ENCODE measurements around the gene SLC39A1. TPM values are rescaled to one million over a fixed set of nuclear protein-coding genes. Genes with fewer than 3 reads are reported as not detected.

SLC39A1 gene
- total and polyA plus RNA-seq, 2 experiments from 2014 or later, result 87.3 to 220 TPM

DNA sequence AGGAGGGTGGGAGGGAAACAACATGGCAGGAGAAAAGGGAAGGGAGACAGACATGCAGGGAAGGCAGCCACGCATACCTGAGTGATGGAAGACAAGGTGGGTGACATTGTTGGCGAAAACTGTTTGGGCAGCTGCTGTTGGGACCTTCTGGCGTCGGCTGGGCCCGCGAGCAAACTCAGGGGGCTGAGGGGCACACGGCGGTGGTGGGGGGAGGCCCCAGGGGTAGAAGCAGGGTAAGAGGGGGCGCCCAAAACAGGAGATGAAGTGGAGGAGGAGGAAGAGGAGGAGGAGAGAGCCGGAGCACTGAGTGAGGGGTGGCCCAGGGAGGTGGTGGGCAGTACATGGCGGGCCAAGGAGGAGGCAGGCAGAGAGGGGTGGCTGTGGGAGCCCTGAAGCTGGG lies 12.2 kb downstream of the SLC39A1 start:
- no peak overlapping the region for H3K27ac ChIP-seq (ENCODE audit: low read depth)
- Mint-ChIP-seq H3K27me3 (ENCODE audit: insufficient read depth, low read depth, poor library complexity) (peaks cover 14% of the 10 kb centered on the region), H3K9me3 (no peaks in the 10 kb centered on the region), H3K4me3 (no peak overlapping the region), H3K27ac (no peak overlapping the region), H3K36me3 (ENCODE audit: low read depth) (peaks cover 50% of the 10 kb centered on the region), H3K4me1 (peaks cover 11% of the 10 kb centered on the region)
- H3K36me3 ChIP-seq (ENCODE audit: insufficient read depth), result peaks cover 14% of the 10 kb centered on the region; the same call in 1 of the 2 replicates
- H2AFZ ChIP-seq, result no peak overlapping the region
- peaks cover 5% of the 10 kb centered on the region; the same call in 1 of the 2 replicates for H3K4me1 ChIP-seq (ENCODE audit: insufficient read depth)
- H3K27me3 ChIP-seq (ENCODE audit: insufficient read depth), result no peaks in the 10 kb centered on the region
- peaks cover 29% of the 10 kb centered on the region for H4K20me1 ChIP-seq (replicated peaks; ENCODE audit: insufficient read depth)
- peaks cover 33% of the 10 kb centered on the region for H3K79me2 ChIP-seq (replicated peaks; ENCODE audit: insufficient read depth)
- DNase-seq (ENCODE audit: low spot score) (no peak), ATAC-seq (no peak)
- H3F3A ChIP-seq (replicated peaks; ENCODE audit: low read depth), result peaks cover 5% of the 10 kb centered on the region; the same call in 1 of the 2 replicates
- no peak overlapping the region for H3K4me2 ChIP-seq
- no peak overlapping the region for H3K4me3 ChIP-seq
- H3K9me2 ChIP-seq (ENCODE audit: insufficient read depth), result no peaks in the 10 kb centered on the region
- TF ChIP-seq CREB1 (CRISPR knock-in tag; IDR thresholded peaks at IDR 0.05; ENCODE audit: low read depth), result no peak
- TF ChIP-seq, protein P1, sequence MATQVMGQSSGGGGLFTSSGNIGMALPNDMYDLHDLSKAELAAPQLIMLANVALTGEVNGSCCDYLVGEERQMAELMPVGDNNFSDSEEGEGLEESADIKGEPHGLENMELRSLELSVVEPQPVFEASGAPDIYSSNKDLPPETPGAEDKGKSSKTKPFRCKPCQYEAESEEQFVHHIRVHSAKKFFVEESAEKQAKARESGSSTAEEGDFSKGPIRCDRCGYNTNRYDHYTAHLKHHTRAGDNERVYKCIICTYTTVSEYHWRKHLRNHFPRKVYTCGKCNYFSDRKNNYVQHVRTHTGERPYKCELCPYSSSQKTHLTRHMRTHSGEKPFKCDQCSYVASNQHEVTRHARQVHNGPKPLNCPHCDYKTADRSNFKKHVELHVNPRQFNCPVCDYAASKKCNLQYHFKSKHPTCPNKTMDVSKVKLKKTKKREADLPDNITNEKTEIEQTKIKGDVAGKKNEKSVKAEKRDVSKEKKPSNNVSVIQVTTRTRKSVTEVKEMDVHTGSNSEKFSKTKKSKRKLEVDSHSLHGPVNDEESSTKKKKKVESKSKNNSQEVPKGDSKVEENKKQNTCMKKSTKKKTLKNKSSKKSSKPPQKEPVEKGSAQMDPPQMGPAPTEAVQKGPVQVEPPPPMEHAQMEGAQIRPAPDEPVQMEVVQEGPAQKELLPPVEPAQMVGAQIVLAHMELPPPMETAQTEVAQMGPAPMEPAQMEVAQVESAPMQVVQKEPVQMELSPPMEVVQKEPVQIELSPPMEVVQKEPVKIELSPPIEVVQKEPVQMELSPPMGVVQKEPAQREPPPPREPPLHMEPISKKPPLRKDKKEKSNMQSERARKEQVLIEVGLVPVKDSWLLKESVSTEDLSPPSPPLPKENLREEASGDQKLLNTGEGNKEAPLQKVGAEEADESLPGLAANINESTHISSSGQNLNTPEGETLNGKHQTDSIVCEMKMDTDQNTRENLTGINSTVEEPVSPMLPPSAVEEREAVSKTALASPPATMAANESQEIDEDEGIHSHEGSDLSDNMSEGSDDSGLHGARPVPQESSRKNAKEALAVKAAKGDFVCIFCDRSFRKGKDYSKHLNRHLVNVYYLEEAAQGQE (IDR thresholded peaks at IDR 0.05; ENCODE audit: unreplicated experiment), result no peak
- TF ChIP-seq, protein P2, sequence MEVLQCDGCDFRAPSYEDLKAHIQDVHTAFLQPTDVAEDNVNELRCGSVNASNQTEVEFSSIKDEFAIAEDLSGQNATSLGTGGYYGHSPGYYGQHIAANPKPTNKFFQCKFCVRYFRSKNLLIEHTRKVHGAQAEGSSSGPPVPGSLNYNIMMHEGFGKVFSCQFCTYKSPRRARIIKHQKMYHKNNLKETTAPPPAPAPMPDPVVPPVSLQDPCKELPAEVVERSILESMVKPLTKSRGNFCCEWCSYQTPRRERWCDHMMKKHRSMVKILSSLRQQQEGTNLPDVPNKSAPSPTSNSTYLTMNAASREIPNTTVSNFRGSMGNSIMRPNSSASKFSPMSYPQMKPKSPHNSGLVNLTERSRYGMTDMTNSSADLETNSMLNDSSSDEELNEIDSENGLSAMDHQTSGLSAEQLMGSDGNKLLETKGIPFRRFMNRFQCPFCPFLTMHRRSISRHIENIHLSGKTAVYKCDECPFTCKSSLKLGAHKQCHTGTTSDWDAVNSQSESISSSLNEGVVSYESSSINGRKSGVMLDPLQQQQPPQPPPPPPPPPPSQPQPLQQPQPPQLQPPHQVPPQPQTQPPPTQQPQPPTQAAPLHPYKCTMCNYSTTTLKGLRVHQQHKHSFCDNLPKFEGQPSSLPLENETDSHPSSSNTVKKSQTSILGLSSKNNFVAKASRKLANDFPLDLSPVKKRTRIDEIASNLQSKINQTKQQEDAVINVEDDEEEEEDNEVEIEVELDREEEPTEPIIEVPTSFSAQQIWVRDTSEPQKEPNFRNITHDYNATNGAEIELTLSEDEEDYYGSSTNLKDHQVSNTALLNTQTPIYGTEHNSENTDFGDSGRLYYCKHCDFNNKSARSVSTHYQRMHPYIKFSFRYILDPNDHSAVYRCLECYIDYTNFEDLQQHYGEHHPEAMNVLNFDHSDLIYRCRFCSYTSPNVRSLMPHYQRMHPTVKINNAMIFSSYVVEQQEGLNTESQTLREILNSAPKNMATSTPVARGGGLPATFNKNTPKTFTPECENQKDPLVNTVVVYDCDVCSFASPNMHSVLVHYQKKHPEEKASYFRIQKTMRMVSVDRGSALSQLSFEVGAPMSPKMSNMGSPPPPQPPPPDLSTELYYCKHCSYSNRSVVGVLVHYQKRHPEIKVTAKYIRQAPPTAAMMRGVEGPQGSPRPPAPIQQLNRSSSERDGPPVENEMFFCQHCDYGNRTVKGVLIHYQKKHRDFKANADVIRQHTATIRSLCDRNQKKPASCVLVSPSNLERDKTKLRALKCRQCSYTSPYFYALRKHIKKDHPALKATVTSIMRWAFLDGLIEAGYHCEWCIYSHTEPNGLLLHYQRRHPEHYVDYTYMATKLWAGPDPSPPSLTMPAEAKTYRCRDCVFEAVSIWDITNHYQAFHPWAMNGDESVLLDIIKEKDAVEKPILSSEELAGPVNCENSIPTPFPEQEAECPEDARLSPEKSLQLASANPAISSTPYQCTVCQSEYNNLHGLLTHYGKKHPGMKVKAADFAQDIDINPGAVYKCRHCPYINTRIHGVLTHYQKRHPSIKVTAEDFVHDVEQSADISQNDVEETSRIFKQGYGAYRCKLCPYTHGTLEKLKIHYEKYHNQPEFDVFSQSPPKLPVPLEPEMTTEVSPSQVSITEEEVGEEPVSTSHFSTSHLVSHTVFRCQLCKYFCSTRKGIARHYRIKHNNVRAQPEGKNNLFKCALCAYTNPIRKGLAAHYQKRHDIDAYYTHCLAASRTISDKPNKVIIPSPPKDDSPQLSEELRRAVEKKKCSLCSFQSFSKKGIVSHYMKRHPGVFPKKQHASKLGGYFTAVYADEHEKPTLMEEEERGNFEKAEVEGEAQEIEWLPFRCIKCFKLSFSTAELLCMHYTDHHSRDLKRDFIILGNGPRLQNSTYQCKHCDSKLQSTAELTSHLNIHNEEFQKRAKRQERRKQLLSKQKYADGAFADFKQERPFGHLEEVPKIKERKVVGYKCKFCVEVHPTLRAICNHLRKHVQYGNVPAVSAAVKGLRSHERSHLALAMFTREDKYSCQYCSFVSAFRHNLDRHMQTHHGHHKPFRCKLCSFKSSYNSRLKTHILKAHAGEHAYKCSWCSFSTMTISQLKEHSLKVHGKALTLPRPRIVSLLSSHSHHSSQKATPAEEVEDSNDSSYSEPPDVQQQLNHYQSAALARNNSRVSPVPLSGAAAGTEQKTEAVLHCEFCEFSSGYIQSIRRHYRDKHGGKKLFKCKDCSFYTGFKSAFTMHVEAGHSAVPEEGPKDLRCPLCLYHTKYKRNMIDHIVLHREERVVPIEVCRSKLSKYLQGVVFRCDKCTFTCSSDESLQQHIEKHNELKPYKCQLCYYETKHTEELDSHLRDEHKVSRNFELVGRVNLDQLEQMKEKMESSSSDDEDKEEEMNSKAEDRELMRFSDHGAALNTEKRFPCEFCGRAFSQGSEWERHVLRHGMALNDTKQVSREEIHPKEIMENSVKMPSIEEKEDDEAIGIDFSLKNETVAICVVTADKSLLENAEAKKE (CRISPR knock-in tag; IDR thresholded peaks at IDR 0.05), result no peak
- TF ChIP-seq, protein P3, sequence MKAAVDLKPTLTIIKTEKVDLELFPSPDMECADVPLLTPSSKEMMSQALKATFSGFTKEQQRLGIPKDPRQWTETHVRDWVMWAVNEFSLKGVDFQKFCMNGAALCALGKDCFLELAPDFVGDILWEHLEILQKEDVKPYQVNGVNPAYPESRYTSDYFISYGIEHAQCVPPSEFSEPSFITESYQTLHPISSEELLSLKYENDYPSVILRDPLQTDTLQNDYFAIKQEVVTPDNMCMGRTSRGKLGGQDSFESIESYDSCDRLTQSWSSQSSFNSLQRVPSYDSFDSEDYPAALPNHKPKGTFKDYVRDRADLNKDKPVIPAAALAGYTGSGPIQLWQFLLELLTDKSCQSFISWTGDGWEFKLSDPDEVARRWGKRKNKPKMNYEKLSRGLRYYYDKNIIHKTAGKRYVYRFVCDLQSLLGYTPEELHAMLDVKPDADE (IDR thresholded peaks at IDR 0.05), result no peak
- TF ChIP-seq EZH2 (IDR thresholded peaks at IDR 0.05; ENCODE audit: low read depth, unreplicated experiment), result no peak
- no peak for TF ChIP-seq POLR2AphosphoS5 (IDR thresholded peaks at IDR 0.05; ENCODE audit: low read depth)
- no peak for TF ChIP-seq NANOG (IDR thresholded peaks at IDR 0.05; ENCODE audit: borderline replicate concordance)
- TF ChIP-seq JUNB (IDR thresholded peaks at IDR 0.05; ENCODE audit: unreplicated experiment), result no peak
- no peak for TF ChIP-seq EZH2phosphoT487 (IDR thresholded peaks at IDR 0.05; ENCODE audit: unreplicated experiment)
- TF ChIP-seq STAT1 (IDR thresholded peaks at IDR 0.05; ENCODE audit: unreplicated experiment), result no peak
- TF ChIP-seq ZNF114 (CRISPR knock-in tag; IDR thresholded peaks at IDR 0.05), result no peak
